NCI-H2029 treated with DMSO at 0.1 percent for 48 hours (cell line): ENCODE measurements around the gene MAN1A1.

Experiments used
- DNase-seq: peaks from one replicate; lab custom pipeline; 2025; lab: John Stamatoyannopoulos, UW

MAN1A1 gene

GRCh38 chr6:119325559-119326265 is 23.8 kb downstream of the MAN1A1 start:
- DNase-seq, result no peak

- no peak for DNase-seq
Measured at GRCh38 chr6:119324718-119325117, 24.8 kb downstream of the MAN1A1 start.

- no peak for DNase-seq
Measured at GRCh38 chr6:119323931-119324330, 25.6 kb downstream of the MAN1A1 start.

- DNase-seq, result no peak
Measured at GRCh38 chr6:119323478-119323877, 26.1 kb downstream of the MAN1A1 start.

- DNase-seq, result no peak
Measured at GRCh38 chr6:119322715-119323350, 26.7 kb downstream of the MAN1A1 start.

- DNase-seq, result no peak
Measured at GRCh38 chr6:119322034-119322433, 27.5 kb downstream of the MAN1A1 start.

GRCh38 chr6:119319694-119320093 is 29.9 kb downstream of the MAN1A1 start:
- no peak for DNase-seq

- DNase-seq, result no peak
Measured at GRCh38 chr6:119318730-119319129, 30.8 kb downstream of the MAN1A1 start.

- no peak for DNase-seq
Measured at GRCh38 chr6:119318176-119318575, 31.4 kb downstream of the MAN1A1 start.

GRCh38 chr6:119317007-119317406 is 32.6 kb downstream of the MAN1A1 start:
- no peak for DNase-seq

- DNase-seq, result no peak
Measured at GRCh38 chr6:119314885-119315272, 34.7 kb downstream of the MAN1A1 start.

- DNase-seq, result no peak
Measured at GRCh38 chr6:119313937-119314884, 35.4 kb downstream of the MAN1A1 start.

- no peak for DNase-seq
Measured at GRCh38 chr6:119312875-119313338, 36.7 kb downstream of the MAN1A1 start.

- DNase-seq, result no peak
Measured at GRCh38 chr6:119312441-119312840, 37.1 kb downstream of the MAN1A1 start.

- DNase-seq, result no peak
Measured at GRCh38 chr6:119311514-119312142, 37.9 kb downstream of the MAN1A1 start.

GRCh38 chr6:119310486-119311036 is 39.0 kb downstream of the MAN1A1 start:
- DNase-seq, result no peak

GRCh38 chr6:119308991-119309657 is 40.4 kb downstream of the MAN1A1 start:
- no peak for DNase-seq

GRCh38 chr6:119308048-119308570 is 41.5 kb downstream of the MAN1A1 start:
- DNase-seq, result no peak

- no peak for DNase-seq
Measured at GRCh38 chr6:119307056-119307455, 42.5 kb downstream of the MAN1A1 start.

GRCh38 chr6:119306396-119306968 is 43.1 kb downstream of the MAN1A1 start:
- DNase-seq, result no peak
